ENCODE results near the gene HOMER2. TPM values are rescaled to one million over a fixed set of nuclear protein-coding genes. Genes with fewer than 3 reads are reported as not detected.

HOMER2 gene
- total and polyA plus RNA-seq, 2 donors (not counting 3 experiments of a cell fraction or from before 2014, with no cell fraction given) = 0.60 to 0.68 TPM

DNA sequence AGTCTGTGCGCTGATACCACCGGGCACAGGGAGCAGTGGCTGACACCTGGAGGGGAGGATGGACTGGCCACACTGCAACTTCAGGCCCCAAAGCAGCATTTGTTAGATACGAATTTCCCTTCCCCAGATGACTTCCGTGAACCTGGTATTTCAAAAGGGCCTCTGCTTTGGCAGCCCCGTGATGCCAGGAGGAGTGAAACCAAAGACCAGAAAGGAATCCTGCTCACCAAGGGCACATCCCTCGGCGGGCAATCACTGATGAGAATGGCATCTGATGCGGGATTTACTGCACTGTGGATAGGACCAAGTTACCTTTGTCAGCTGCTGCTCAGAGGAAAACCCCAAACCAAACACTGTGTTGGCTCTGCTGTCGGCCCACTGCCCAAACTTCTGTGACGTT is 77.6 kb downstream of the HOMER2 start:
- Histone ChIP-seq H2AFZ (ENCODE audit: low read depth, low read length) (no peak overlapping the region), H3K9ac (replicated peaks; ENCODE audit: extremely low read depth, insufficient read depth, low read length) (no peak overlapping the region), H3K79me2 (ENCODE audit: control insufficient read depth, insufficient read depth, low read length) (no peaks in the 10 kb centered on the region), H3K9me1 (replicated peaks; ENCODE audit: control insufficient read depth, extremely low read depth, insufficient read depth, low read length) (no peaks in the 10 kb centered on the region), H3K9me3 (replicated peaks; ENCODE audit: control insufficient read depth, insufficient read depth, low read length) (no peaks in the 10 kb centered on the region), H3K4me3 (replicated peaks in 1 of 3; ENCODE audit: insufficient read depth in 1 of 3, low read depth in 1 of 3, low read length in 3 of 3) (no peak overlapping the region), H3K27me3 (ENCODE audit: control insufficient read depth in 2 of 2, insufficient read depth in 2 of 2, low read length in 2 of 2) (no peaks in the 10 kb centered on the region), H3K27ac (ENCODE audit: insufficient read depth, low read depth, low read length) (no peak overlapping the region), H4K20me1 (replicated peaks; ENCODE audit: control insufficient read depth, extremely low read depth, insufficient read depth, low read length) (no peaks in the 10 kb centered on the region), H3K4me2 (ENCODE audit: insufficient read depth, low read length) (no peak overlapping the region), H3K4me1 (ENCODE audit: control insufficient read depth, extremely low read depth, insufficient read depth, low read length) (no peaks in the 10 kb centered on the region), H3K36me3 (ENCODE audit: control insufficient read depth in 2 of 2, extremely low read depth in 1 of 2, insufficient read depth in 2 of 2, low read length in 2 of 2) (no peaks in the 10 kb centered on the region)
- DNase-seq (ENCODE audit: low read depth, low spot score) (no peak), FAIRE-seq (no peak)
- ChIA-PET CTCF (no interaction called here), POLR2A (no interaction called here)
- BruUV-seq (replicated peaks) = no TSS peak
- intact Hi-C loops (cut with micrococcal nuclease) = no loop called here
- no peak for TF ChIP-seq EZH2 (IDR thresholded peaks at IDR 0.05; ENCODE audit: borderline replicate concordance, low read depth, low read length, severe bottlenecking)
- TF ChIP-seq JUN (IDR thresholded peaks at IDR 0.05; ENCODE audit: borderline replicate concordance, insufficient read depth, insufficient read length, low read depth) = no peak
- TF ChIP-seq POLR2AphosphoS5 (IDR thresholded peaks at IDR 0.05; ENCODE audit: insufficient read depth, low read depth, low read length) = no peak
- TF ChIP-seq GATA2 (IDR thresholded peaks at IDR 0.05; ENCODE audit: insufficient read depth, insufficient read length, low read depth, low read length) = no peak
- TF ChIP-seq MYC (IDR thresholded peaks at IDR 0.05; ENCODE audit: low read depth, low read length) = no peak
- TF ChIP-seq, protein P1, sequence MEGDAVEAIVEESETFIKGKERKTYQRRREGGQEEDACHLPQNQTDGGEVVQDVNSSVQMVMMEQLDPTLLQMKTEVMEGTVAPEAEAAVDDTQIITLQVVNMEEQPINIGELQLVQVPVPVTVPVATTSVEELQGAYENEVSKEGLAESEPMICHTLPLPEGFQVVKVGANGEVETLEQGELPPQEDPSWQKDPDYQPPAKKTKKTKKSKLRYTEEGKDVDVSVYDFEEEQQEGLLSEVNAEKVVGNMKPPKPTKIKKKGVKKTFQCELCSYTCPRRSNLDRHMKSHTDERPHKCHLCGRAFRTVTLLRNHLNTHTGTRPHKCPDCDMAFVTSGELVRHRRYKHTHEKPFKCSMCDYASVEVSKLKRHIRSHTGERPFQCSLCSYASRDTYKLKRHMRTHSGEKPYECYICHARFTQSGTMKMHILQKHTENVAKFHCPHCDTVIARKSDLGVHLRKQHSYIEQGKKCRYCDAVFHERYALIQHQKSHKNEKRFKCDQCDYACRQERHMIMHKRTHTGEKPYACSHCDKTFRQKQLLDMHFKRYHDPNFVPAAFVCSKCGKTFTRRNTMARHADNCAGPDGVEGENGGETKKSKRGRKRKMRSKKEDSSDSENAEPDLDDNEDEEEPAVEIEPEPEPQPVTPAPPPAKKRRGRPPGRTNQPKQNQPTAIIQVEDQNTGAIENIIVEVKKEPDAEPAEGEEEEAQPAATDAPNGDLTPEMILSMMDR (IDR thresholded peaks at IDR 0.05; ENCODE audit: extremely low read depth in 1 of 2, insufficient read depth in 1 of 2, low read depth in 1 of 2, low read length in 2 of 2) = no peak
- TF ChIP-seq POLR2A (IDR thresholded peaks at IDR 0.05; ENCODE audit: low read depth, low read length) = no peak
- TF ChIP-seq FOS (IDR thresholded peaks at IDR 0.05; ENCODE audit: borderline replicate concordance, insufficient read depth, low read length) = no peak
- TF ChIP-seq, protein P2, sequence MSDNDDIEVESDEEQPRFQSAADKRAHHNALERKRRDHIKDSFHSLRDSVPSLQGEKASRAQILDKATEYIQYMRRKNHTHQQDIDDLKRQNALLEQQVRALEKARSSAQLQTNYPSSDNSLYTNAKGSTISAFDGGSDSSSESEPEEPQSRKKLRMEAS (IDR thresholded peaks at IDR 0.05; ENCODE audit: insufficient read depth, insufficient read length) = no peak
- dilution Hi-C loops (cut with MboI; ENCODE audit: extremely low pct_ligation_motif_present, low sequenced_read_pairs) = no loop called here

Measured in endothelial cell of umbilical vein (primary cell).